ENCODE measurements around the gene POU2F3. TPM values are rescaled to one million over a fixed set of nuclear protein-coding genes. Genes with fewer than 3 reads are reported as not detected.

POU2F3 gene
- total and polyA plus RNA-seq, 2 of the 4 experiments (the other 2 are of a cell fraction) = under 0.01 to 0.09 TPM

DNA sequence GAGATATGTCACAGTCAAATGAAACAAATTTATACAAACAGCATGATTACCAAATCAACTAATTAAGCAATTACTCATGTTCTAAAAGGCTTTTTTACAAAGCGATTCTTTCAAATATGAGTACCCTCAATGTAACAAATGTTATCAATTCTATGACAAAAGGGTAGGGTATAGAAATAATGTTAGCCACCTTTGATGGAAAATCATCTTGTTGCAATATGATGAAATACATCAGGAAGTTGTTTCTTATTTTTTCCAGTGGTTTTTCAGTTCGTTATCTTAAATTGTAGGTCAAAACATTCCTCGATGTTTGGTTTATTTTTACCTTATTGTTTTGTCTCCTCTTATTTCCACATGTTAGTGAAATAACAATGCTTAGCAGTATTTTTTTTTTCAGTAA lies 102.7 kb downstream of the POU2F3 start:
- in situ Hi-C loops (cut with MboI; ENCODE audit: low sequenced_read_pairs) = loop anchor here (25.0 kb wide), 1 partner anchor 95 kb away; no protein-coding TSS in a partner anchor
- H4K91ac ChIP-seq (ENCODE audit: insufficient read depth, low read depth, low read length) = no peak overlapping the region

More for the DNA sequence above, 102.7 kb downstream of the POU2F3 start:
- Histone ChIP-seq H3K9me1 (ENCODE audit: insufficient read depth, low read length) (peaks cover 7% of the 10 kb centered on the region), H4K5ac (ENCODE audit: low read depth, low read length) (no peak overlapping the region), H3K23ac (ENCODE audit: low read depth, low read length) (no peak overlapping the region), H2AFZ (replicated peaks; ENCODE audit: low read length, poor library complexity) (no peak overlapping the region), H3K18ac (ENCODE audit: low read depth, low read length) (no peak overlapping the region), H3K9ac (ENCODE audit: low read depth, low read length) (no peak overlapping the region), H3K27me3 (ENCODE audit: control insufficient read depth, insufficient read depth, low read length) (no peaks in the 10 kb centered on the region), H4K8ac (ENCODE audit: low read depth in 2 of 2, low read length in 2 of 2) (no peak overlapping the region), H2BK120ac (ENCODE audit: low read depth, low read length) (no peak overlapping the region), H2AK9ac (replicated peaks; ENCODE audit: low read depth, low read length, poor library complexity) (no peak overlapping the region), H3K9me3 (ENCODE audit: control insufficient read depth, insufficient read depth, low read length) (no peaks in the 10 kb centered on the region), H3K79me1 (ENCODE audit: low read depth in 1 of 2, low read length in 2 of 2) (peaks cover 0 to 46% of the 10 kb centered on the region in 2 experiments; a peak in 2 of 4 replicates), H2BK20ac (ENCODE audit: low read depth, low read length) (no peak overlapping the region), H3K27ac (ENCODE audit: insufficient read depth, low read length) (no peak overlapping the region), H3K56ac (ENCODE audit: extremely low read depth, insufficient read depth, low read length) (no peak overlapping the region), H3K36me3 (ENCODE audit: control insufficient read depth, insufficient read depth, low read length) (no peaks in the 10 kb centered on the region), H3K4me2 (ENCODE audit: low read depth, low read length) (no peak overlapping the region), H2AK5ac (ENCODE audit: low read depth, low read length) (no peak overlapping the region), H3K4ac (ENCODE audit: low read depth, low read length) (no peak overlapping the region), H3K4me3 (ENCODE audit: insufficient read depth, low read depth, low read length) (no peak overlapping the region), H2BK15ac (ENCODE audit: low read depth, low read length) (no peak overlapping the region), H4K20me1 (ENCODE audit: insufficient read depth, low read length) (peaks cover 82% of the 10 kb centered on the region), H3K4me1 (ENCODE audit: control insufficient read depth, insufficient read depth, low read length) (peaks cover 6% of the 10 kb centered on the region), H2BK5ac (ENCODE audit: low read depth, low read length, poor library complexity, severe bottlenecking) (no peak overlapping the region), H3K14ac (replicated peaks; ENCODE audit: low read depth, low read length) (no peak overlapping the region)
- no peak for ATAC-seq (ENCODE audit: low read depth)
- intact Hi-C loops (cut with micrococcal nuclease) (no loop called here), dilution Hi-C loops (cut with HindIII; ENCODE audit: low sequenced_read_pairs, unreplicated experiment) (no loop called here)
- CTCF ChIA-PET = interaction anchor here (1.0 kb wide), 1 partner anchor 44 kb away, joined by 3 read pairs; no protein-coding TSS in a partner anchor
- no peak for DNase-seq
- no TSS peak for BruUV-seq (replicated peaks)
- TF ChIP-seq MAZ (IDR thresholded peaks at IDR 0.05; ENCODE audit: borderline replicate concordance, low read depth, low read length) (no peak), CEBPB (IDR thresholded peaks at IDR 0.05; ENCODE audit: low read depth, low read length) (0 out of 2 replicates have a peak, but pooled peaks have one; percentile 17)
- whole genome bisulfite sequencing, 2 experiments (ENCODE audit: extremely low coverage in 2 of 2, insufficient read length in 1 of 2) = no CpG with 5 or more reads among the region's 3 CpGs
- POLR2A ChIA-PET (ENCODE audit: unreplicated experiment) = no interaction called here
